H1 (cell line): ENCODE data around the gene SLC25A36. TPM values are rescaled to one million over a fixed set of nuclear protein-coding genes. Genes with fewer than 3 reads are reported as not detected.

Experiments used
- CTCF ChIA-PET: fragments of 300-600 bp; sonication (Branson Sonifier 250); formaldehyde crosslinking; loops from one replicate; lab custom pipeline; 2021; ENCODE audit not compliant: partially characterized antibody; lab: Charles Lee
- POLR2A ChIA-PET: fragments of 300-600 bp; sonication (Branson Sonifier 250); formaldehyde crosslinking; loops from one replicate; lab custom pipeline; 2021; ENCODE audit warnings: inconsistent platforms; ENCODE audit not compliant: partially characterized antibody; lab: Charles Lee
- DNase-seq, 2 experiments: peaks; one replicate each; pipeline versions ENCODE4 v3.0.0 to v3.0.0-alpha.2; 2010 to 2022; ENCODE audit warnings: low spot score in 2 of 2, low read depth in 1 of 2, mixed read lengths in 1 of 2
- FAIRE-seq: peaks from 2 replicates; lab custom pipeline; 2011; peaks lifted over from hg19 to GRCh38; lab: Jason Lieb, UNC
- H2AFZ ChIP-seq: 2 replicates; pipeline ENCODE4 v1.8.1; 2012; ENCODE audit warnings: low read length, inconsistent platforms
- H2AK5ac ChIP-seq: 2 replicates; pipeline ENCODE4 v1.6.1; 2013; ENCODE audit warnings: low read depth, low read length
- H2BK120ac ChIP-seq: replicated peaks from 2 replicates; pipeline ENCODE3; 2013; ENCODE audit warnings: low read depth, low read length, inconsistent platforms
- H2BK12ac ChIP-seq: 2 replicates; pipeline ENCODE4 v1.6.1; 2013; ENCODE audit warnings: low read depth, low read length
- H2BK15ac ChIP-seq: 2 replicates; pipeline ENCODE4 v1.6.1; 2013; ENCODE audit warnings: low read length
- H2BK20ac ChIP-seq: 2 replicates; pipeline ENCODE4 v1.6.1; 2013; ENCODE audit warnings: low read length
- H2BK5ac ChIP-seq: 2 replicates; pipeline ENCODE4 v1.6.1; 2013; ENCODE audit warnings: low read depth, low read length
- H3K14ac ChIP-seq: 2 replicates; pipeline ENCODE4 v1.6.1; 2013; ENCODE audit warnings: inconsistent platforms; ENCODE audit not compliant: insufficient read length
- H3K18ac ChIP-seq: 2 replicates; pipeline ENCODE4 v1.6.1; 2013; ENCODE audit warnings: low read length; ENCODE audit errors: extremely low read depth
- H3K23ac ChIP-seq: 2 replicates; pipeline ENCODE4 v1.6.1; 2013; ENCODE audit warnings: inconsistent platforms; ENCODE audit not compliant: insufficient read length
- H3K23me2 ChIP-seq: 2 replicates; pipeline ENCODE4 v1.6.1; 2013; ENCODE audit warnings: low read depth, low read length
- H3K27ac ChIP-seq: 2 replicates; pipeline ENCODE4 v1.6.1; 2011; ENCODE audit warnings: low read depth, low read length, inconsistent platforms
- H3K27me3 ChIP-seq, 4 experiments: replicated peaks in 1 of 4; 1 replicate in 1 of 4; 2 replicates in 3 of 4; pipeline versions ENCODE4 v1.6.1 to v1.8.1; 2011 to 2013; ENCODE audit warnings: low read length in 3 of 4, mild to moderate bottlenecking in 3 of 4, inconsistent platforms in 2 of 4, mixed read lengths in 2 of 4, moderate library complexity in 1 of 4; ENCODE audit not compliant: control insufficient read depth in 3 of 4, insufficient read depth in 3 of 4; ENCODE audit errors: extremely low read depth in 1 of 4
- H3K36me3 ChIP-seq, 4 experiments: 2 replicates each; pipeline versions ENCODE4 v1.6.1 to v1.8.1; 2011 to 2013; ENCODE audit warnings: mild to moderate bottlenecking in 4 of 4, low read length in 3 of 4, moderate library complexity in 2 of 4, control low read depth in 1 of 4, inconsistent platforms in 1 of 4; ENCODE audit not compliant: insufficient read depth in 4 of 4, control insufficient read depth in 2 of 4
- H3K4ac ChIP-seq: replicated peaks from 2 replicates; pipeline ENCODE3; 2013; ENCODE audit warnings: low read length, low read depth, mixed read lengths, inconsistent platforms; ENCODE audit not compliant: insufficient read length
- H3K4me1 ChIP-seq, 4 experiments: replicated peaks in 1 of 4; 1 replicate in 1 of 4; 2 replicates in 3 of 4; pipeline versions ENCODE4 v1.6.1 to v1.8.1; 2011 to 2013; ENCODE audit warnings: low read length in 3 of 4, inconsistent platforms in 2 of 4, mixed read lengths in 1 of 4; ENCODE audit not compliant: insufficient read depth in 4 of 4, control insufficient read depth in 3 of 4
- H3K4me2 ChIP-seq, 2 experiments: 2 replicates each; pipeline versions ENCODE4 v1.6.1 to v1.8.1; 2011 to 2013; ENCODE audit warnings: low read depth in 2 of 2, low read length in 2 of 2, control low read depth in 1 of 2, inconsistent platforms in 1 of 2, mild to moderate bottlenecking in 1 of 2; ENCODE audit not compliant: insufficient read depth in 1 of 2
- H3K4me3 ChIP-seq, 4 experiments: fragments of 200-600, 300-600 bp in 1 of 4; sonication (generic), shearing (Covaris generic), sonication (Bioruptor Twin) in 1 of 4; 2 replicates each; pipeline versions ENCODE4 v1.5.1 to v1.8.1; 2011 to 2016; ENCODE audit warnings: low read length in 4 of 4, low read depth in 3 of 4, control low read depth in 2 of 4, inconsistent platforms in 2 of 4, mild to moderate bottlenecking in 2 of 4, mixed read lengths in 1 of 4, moderate library complexity in 1 of 4; ENCODE audit not compliant: insufficient read depth in 2 of 4; ENCODE audit errors: extremely low read depth in 1 of 4
- H3K56ac ChIP-seq: replicated peaks from 2 replicates; pipeline ENCODE3; 2013; ENCODE audit warnings: low read depth, mild to moderate bottlenecking, mixed read lengths, low read length, inconsistent platforms; ENCODE audit not compliant: insufficient read length
- H3K79me1 ChIP-seq: 2 replicates; pipeline ENCODE4 v1.6.1; 2013; ENCODE audit warnings: low read depth, low read length, control low read depth
- H3K79me2 ChIP-seq, 2 experiments: 2 replicates each; pipeline versions ENCODE4 v1.6.1 to v1.8.1; 2012 to 2013; ENCODE audit warnings: low read length in 2 of 2, mild to moderate bottlenecking in 2 of 2, inconsistent platforms in 1 of 2; ENCODE audit not compliant: insufficient read depth in 2 of 2, control insufficient read depth in 1 of 2
- H3K9ac ChIP-seq, 4 experiments: replicated peaks in 1 of 4; 1 replicate in 1 of 4; 2 replicates in 3 of 4; pipeline versions ENCODE4 v1.6.1 to v1.8.1; 2011 to 2013; ENCODE audit warnings: low read depth in 3 of 4, low read length in 3 of 4, control low read depth in 2 of 4, mild to moderate bottlenecking in 2 of 4, moderate library complexity in 2 of 4, inconsistent platforms in 1 of 4; ENCODE audit errors: extremely low read depth in 1 of 4
- H3K9me3 ChIP-seq, 2 experiments: 2 replicates each; pipeline versions ENCODE4 v1.6.1 to v1.8.1; 2012 to 2013; ENCODE audit warnings: mild to moderate bottlenecking in 2 of 2, moderate library complexity in 2 of 2, control low read depth in 1 of 2, inconsistent platforms in 1 of 2, low read depth in 1 of 2, low read length in 1 of 2, mixed read lengths in 1 of 2; ENCODE audit not compliant: insufficient read depth in 2 of 2
- H4K20me1 ChIP-seq, 2 experiments: replicated peaks in 1 of 2; 2 replicates each; pipeline versions ENCODE3 to v1.8.1; 2011 to 2013; ENCODE audit warnings: inconsistent platforms in 2 of 2, low read length in 2 of 2, mild to moderate bottlenecking in 1 of 2; ENCODE audit not compliant: insufficient read depth in 2 of 2, control insufficient read depth in 1 of 2
- H4K5ac ChIP-seq: 2 replicates; pipeline ENCODE4 v1.6.1; 2013; ENCODE audit warnings: low read length, low read depth, mixed read lengths, inconsistent platforms; ENCODE audit not compliant: insufficient read length
- H4K8ac ChIP-seq: 2 replicates; pipeline ENCODE4 v1.8.0; 2013; ENCODE audit warnings: mild to moderate bottlenecking, moderate library complexity, low read length, inconsistent platforms; ENCODE audit not compliant: insufficient read depth; ENCODE audit errors: extremely low read depth
- H4K91ac ChIP-seq: replicated peaks from 2 replicates; pipeline ENCODE3; 2013; ENCODE audit warnings: low read length, mixed read lengths, inconsistent platforms; ENCODE audit not compliant: insufficient read length
- CHD2 ChIP-seq: IDR thresholded peaks from 2 replicates; pipeline ENCODE4 v1.6.1; 2012; ENCODE audit warnings: low read length, improper control_type of control experiment
- CTBP2 ChIP-seq: IDR thresholded peaks from 2 replicates; pipeline ENCODE4 v1.7.0; 2011; ENCODE audit warnings: borderline replicate concordance, mild to moderate bottlenecking, moderate library complexity, mixed read lengths, low read length; ENCODE audit not compliant: insufficient read depth, insufficient read length
- JUND ChIP-seq: IDR thresholded peaks from 2 replicates; pipeline ENCODE4 v1.6.1; 2011; ENCODE audit warnings: mild to moderate bottlenecking, improper control_type of control experiment, low read length
- KDM1A ChIP-seq: fragments of 200-600, 300-600 bp; sonication (generic); IDR thresholded peaks from 2 replicates; pipeline ENCODE4 v1.7.1; 2016; ENCODE audit warnings: mild to moderate bottlenecking, low read length, borderline replicate concordance
- KDM4A ChIP-seq: IDR thresholded peaks from one replicate; pipeline ENCODE4 v1.7.1; 2012; ENCODE audit warnings: low read depth, mild to moderate bottlenecking, moderate library complexity, low read length, inconsistent platforms; ENCODE audit not compliant: severe bottlenecking
- RNF2 ChIP-seq: fragments of 200-900, 300-1000 bp; sonication (generic); IDR thresholded peaks from 2 replicates; pipeline ENCODE4 v1.7.1; 2016; ENCODE audit warnings: borderline replicate concordance, low read depth, mild to moderate bottlenecking, antibody characterized with exemption, low read length; ENCODE audit not compliant: poor library complexity, severe bottlenecking; ENCODE audit errors: missing control alignments
- SAP30 ChIP-seq: fragments of 300-600 bp; sonication (generic); IDR thresholded peaks from 2 replicates; pipeline ENCODE4 v1.7.1; 2012; ENCODE audit warnings: low read length, moderate library complexity, mild to moderate bottlenecking, inconsistent platforms; ENCODE audit not compliant: insufficient read depth, insufficient replicate concordance
- TAF7 ChIP-seq: optimal IDR thresholded peaks from 2 replicates; pipeline ENCODE3; 2011; ENCODE audit warnings: low read depth, mild to moderate bottlenecking, inconsistent platforms, low read length, moderate library complexity, borderline replicate concordance
- TCF12 ChIP-seq: IDR thresholded peaks from 2 replicates; pipeline ENCODE4 v1.6.1; 2011; ENCODE audit warnings: low read depth, mild to moderate bottlenecking, low read length
- WGBS, 2 experiments: shearing (Covaris generic) in 1 of 2; methylation state at CpG; one replicate each; pipeline versions ENCODE4 v1.1.6 to v1.1.7; 2013 to 2015; ENCODE audit warnings: low lambda C conversion rate in 2 of 2, mixed read lengths in 2 of 2, inconsistent platforms in 1 of 2, low coverage in 1 of 2, missing lambda C conversion rate in 1 of 2; ENCODE audit not compliant: insufficient replicate concordance in 2 of 2, insufficient coverage in 1 of 2, insufficient read length in 1 of 2; ENCODE audit errors: extremely low coverage in 1 of 2, missing lambda C conversion rate in 1 of 2; 5-methylcytosine and 5-hydroxymethylcytosine counted together
- polyA plus RNA-seq, 7 experiments: library from polyadenylated mRNA; depleted of rRNA in 3 of 7; stranded (reverse) in 5 of 7; unstranded in 2 of 7; fragments of >200 nt in 5 of 7; fragments of 200-250 nt in 2 of 7; gene quantifications; 1 replicate in 5 of 7; 2 replicates in 1 of 7; 4 replicates in 1 of 7; pipeline versions ENCODE4 v1.2.1 to v1.2.3, GENCODE V29; 2011 to 2013; ENCODE audit warnings: missing spikeins in 2 of 7, mixed read lengths in 2 of 7
- total RNA-seq: library from RNA; stranded (reverse); fragmentation: NEBNext Ultra II Directional; extraction: Animal tissue kit (Norgen Biotek cat#: 25700); gene quantifications from 2 replicates; pipeline ENCODE4 v1.2.1, GENCODE V29; 2021

The SLC25A36 gene
- total and polyA plus RNA-seq, 2 of the 8 experiments (the other 6 are each of a cell fraction or from before 2014, with no cell fraction given), result 42.9 to 71.8 TPM

GRCh38 chr3:141011997-141012262 lies 70.3 kb downstream of the SLC25A36 start:
- Histone ChIP-seq H2BK12ac (no peak overlapping the region), H3K36me3 (no peaks in the 10 kb centered on the region), H3K4me1 (peaks cover 0 to 11% (median 0%) of the 10 kb centered on the region in 4 experiments; a peak in 2 of 7 replicates), H4K20me1 (no peaks in the 10 kb centered on the region), H3K79me1 (no peaks in the 10 kb centered on the region), H3K9ac (no peak overlapping the region), H3K27ac (no peak overlapping the region), H3K79me2 (no peaks in the 10 kb centered on the region), H3K27me3 (peaks cover 0 to 2% (median 0%) of the 10 kb centered on the region in 4 experiments; a peak in 1 of 7 replicates), H3K9me3 (no peaks in the 10 kb centered on the region), H4K5ac (no peak overlapping the region), H2BK15ac (no peak overlapping the region), H4K8ac (no peak overlapping the region), H3K56ac (no peak overlapping the region), H2BK20ac (no peak overlapping the region), H3K18ac (no peak overlapping the region), H4K91ac (no peak overlapping the region), H3K23me2 (no peaks in the 10 kb centered on the region), H3K4me3 (no peak overlapping the region), H3K14ac (no peak overlapping the region), H2AK5ac (no peak overlapping the region), H3K23ac (no peak overlapping the region), H2AFZ (peak overlapping the region; percentile 70; the same call in 1 of the 2 replicates), H2BK5ac (no peak overlapping the region), H2BK120ac (no peak overlapping the region), H3K4me2 (no peak overlapping the region), H3K4ac (no peak overlapping the region)
- ChIA-PET CTCF (interaction anchor here (0.6 to 12.1 kb wide), 36 partner anchors 8 to 244 kb away, joined by 3 to 123 read pairs (median 5); partner anchors contain the start of gene SPSB4), POLR2A (interaction anchor here (1.1 kb wide), 1 partner anchor 94 kb away, joined by 3 read pairs; no protein-coding TSS in a partner anchor)
- WGBS, 2 experiments, result 88% methylated on average over 4 of the region's 4 CpGs; no CpG with 5 or more reads in 1 of the 2 experiments
- DNase-seq, result no peak
- FAIRE-seq, result no peak
- TF ChIP-seq JUND (no peak), TCF12 (no peak), CTBP2 (no peak), SAP30 (no peak), KDM4A (no peak), TAF7 (no peak), KDM1A (no peak), CHD2 (no peak), RNF2 (no peak)
